Activated T-cell treated with anti-CD3 and anti-CD28 coated beads for 4 hours (primary cell): ENCODE results near the gene ZNF576.
"Not testable (repeated sequence)": the region's sequence is repeated elsewhere in the genome, so short reads cannot be mapped to it uniquely, and the experiment has no call there.

ENCODE experiments used
- DNase-seq: peaks from one replicate; pipeline ENCODE4 v3.0.0-alpha.2; 2020

The ZNF576 gene

DNA sequence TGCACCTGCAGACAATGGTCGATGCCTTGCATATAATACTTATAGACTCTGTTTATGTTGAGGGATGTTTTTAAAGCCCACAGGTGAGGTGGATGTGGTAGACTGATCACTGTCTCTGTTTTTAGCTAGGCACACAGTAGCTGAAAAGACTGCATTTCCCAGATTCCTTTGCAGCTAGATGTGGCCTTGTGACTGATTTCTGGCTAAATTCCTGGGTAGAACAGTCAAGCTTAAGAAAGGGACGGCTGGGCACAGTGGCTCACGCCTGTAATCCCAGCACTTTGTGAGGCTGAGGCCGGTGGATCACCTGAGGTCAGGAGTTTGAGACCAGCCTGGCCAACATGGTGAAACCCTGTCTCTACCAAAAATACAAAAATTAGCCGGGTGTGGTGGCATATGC lies 3.9 kb downstream of the ZNF576 start:
- not testable (repeated sequence) for DNase-seq

DNA sequence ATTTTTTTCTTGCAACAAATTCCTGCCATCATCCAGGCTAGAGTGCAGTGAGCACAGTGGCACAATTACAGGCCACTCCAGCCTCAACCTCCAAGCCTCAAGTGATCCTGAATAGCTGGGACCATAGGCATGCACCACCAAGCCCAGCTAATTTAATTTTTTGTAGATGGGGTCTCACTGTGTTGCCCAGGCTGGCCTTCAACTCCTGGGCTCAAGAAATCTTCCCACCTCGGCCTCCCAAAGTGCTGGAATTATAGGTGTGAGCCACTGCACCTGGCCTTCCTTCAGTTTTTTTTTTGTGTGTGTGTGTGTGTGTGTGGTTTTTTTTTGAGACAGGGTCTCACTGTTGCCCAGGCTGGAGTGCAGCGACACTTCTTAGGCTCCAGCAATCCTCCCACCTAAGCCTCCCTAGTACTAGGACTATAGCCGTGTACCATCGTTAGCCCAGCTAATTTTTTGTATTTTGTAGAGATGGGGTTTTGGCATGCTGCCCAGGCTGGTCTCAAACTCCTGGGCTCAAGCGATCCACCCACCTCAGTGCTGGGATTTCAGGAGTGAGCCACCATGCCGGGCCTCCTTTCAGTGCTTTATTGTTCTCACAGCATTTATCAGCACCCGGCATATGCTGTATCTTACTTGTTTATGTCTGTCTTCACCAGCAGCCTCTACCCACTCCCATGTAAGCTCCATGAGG lies 9.6 kb downstream of the ZNF576 start:
- DNase-seq: no peak

DNA sequence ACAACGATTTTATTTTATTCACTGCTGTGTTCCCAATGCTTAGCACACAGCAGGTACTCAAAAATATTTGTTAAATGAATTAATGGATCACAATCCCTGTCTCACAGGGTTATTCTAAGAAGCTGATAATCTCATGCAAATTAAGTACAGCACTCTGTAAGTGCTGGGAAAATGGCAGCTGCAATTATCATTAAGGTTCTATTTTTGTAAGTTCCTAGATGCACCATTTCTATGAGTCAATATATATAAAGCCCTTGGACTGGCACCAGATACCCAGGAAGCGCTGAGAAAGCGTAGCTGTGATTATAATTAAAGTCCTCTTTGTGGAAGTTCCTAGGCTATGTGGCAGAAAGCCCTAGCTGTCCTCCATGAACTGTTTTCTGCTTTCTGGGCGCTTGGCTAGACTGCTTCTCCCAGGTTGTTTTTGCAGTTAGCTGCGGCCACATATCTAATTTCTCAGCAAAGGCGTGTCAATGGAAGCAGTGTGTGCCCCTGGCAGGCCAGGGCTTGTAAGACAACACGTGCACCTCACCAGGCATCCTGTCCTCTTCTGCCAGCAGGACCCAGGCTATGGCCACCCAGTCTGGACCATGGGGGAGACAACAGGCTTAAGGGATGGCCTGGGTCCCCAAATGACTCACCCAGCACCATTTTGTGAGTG lies 10.3 kb downstream of the ZNF576 start:
- DNase-seq: no peak

DNA sequence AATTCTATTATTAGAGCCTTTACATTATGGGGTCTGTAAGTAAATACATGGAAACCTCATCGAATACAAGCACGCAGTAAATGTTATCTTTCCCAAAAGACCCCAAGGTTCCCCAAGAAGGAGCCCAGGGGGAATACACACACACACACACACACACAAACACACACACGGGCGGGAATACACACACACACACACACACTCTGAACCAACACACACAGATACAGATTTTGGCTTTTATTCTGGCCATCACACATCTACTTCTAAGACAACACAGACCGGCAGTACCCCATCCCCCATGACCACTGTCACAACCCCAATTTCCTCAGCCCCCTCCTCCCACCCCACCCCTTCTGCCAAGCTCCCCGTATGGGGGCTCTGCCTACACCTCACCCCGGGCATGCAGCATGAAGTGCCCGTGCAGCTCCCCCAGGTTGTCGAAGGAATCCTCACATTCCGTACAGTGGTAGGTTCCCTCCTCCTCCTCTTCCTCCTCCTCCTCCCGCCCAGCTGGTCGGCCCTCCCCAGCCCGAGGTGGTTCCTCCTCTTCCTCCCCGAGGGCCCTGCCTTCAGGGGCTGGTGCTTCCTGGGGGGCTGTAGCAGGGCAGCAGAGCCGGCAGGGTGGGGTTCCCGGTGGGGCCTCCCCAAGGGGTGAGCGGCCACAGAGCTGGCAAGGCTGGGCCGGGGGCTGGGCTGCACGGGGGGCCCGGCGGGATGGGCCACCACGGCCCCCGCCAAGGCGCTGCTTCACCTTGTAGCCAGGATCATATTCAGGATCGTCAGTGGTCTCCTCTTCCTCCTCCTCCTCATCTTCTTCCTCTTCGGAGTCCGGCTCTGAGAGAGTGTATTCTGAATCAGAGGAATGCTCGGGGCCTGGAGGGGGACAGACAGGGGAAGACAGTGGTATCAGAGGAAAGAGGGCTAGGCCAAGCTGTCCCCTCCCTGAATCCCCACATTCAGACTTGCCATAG lies 11.1 kb downstream of the ZNF576 start:
- DNase-seq: no peak

DNA sequence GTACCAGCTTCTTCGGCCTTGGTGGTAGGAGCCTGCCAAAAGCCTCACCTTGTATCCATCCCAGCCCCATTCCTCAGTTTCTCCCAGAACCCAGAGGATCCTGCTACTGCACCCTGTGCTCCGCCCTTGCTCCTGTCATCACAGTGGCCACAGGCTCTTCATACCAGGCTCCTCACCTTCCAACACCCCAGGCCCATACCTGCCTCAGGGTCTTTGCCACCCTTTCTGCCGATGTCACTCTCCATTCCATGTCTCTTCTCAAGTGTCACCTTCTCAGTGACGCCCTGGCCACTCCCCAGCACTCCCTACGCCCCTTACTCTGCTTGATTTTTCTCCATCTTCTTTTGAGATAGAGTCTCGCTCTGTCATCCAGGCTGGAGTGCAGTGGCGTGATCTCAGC lies 13.5 kb downstream of the ZNF576 start:
- no peak for DNase-seq

DNA sequence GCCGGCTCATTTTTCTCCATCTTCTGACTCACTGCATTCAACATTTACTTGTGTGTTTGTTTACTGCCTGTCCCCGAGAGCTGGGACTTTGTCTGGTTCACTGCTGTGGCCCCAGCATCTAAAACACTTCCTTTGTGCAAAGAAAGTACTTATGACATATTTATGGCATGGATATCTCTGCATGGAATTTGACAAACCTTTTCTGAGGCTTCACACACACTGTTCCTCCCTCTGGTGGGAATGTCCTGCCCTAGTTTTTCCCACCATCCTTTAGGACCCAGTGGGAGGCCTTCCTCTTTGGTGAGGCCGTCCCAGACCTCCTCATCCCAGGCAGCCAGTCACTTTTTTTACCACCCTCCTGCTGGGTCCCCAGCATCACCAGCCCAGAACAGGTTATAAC lies 14.1 kb downstream of the ZNF576 start:
- DNase-seq: no peak

DNA sequence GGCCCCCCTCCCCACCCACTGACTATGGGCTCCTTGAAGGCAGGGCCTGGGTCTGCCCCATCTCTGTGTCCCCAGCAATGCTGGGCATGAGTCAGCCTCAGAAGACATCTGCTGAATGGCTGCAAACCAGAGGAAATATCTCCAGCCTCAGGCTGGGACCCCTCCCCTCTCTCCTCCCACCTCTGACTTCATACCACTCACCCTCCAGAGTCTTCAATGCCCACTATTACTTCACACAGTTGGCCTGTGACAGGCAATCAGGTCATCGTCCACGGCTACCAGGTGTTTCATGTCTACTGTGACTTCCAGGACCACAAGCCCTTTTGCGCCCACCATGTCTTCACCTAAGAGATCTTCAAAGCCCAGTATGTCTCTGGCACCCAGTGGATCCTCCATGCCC lies 15.4 kb downstream of the ZNF576 start, which contains the start of gene SRRM5:
SRRM5 (plus strand) TSS at position 301 of the 400 bp plus-strand sequence; CDS start at position 335, 34 bp downstream.
- DNase-seq: no peak

DNA sequence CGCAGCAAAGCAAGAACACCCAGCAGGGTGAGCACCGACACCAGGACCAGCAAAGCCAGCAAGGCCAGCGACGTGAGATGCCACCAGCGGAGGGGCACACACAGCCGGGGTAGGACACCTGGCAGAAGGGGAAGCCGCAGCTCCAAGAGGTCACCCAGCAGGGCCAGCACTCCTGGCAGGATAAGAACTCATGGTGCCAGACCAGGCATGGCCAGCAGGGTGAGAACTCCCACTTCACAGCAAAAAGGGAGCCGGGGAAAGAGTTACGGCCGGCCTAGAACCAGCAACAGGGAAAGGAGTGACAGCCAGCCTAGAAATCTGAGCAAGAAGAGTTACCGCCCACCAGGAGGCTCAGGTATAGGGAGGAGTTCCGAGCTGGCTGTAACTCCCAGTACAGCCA lies 16.0 kb downstream of the ZNF576 start:
- DNase-seq: no peak

DNA sequence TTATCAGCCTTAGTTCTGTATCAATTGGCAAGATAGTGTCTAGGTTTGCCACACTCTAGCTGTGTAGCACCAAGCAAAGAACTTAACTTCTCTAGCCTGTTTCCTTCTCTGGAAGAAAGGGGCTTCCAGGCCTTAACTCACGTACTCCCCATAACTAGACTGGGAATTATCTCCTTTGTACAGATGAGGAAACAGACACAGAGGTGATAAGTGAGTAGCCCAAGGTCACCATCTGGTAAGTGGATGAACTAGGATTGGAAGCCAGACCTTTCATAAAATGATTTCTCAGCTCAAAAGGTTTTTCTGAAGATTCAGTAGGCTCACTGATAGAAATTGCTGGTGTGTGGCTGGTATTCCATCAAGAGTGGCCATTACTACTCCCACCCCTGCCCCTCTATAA lies 19.9 kb downstream of the ZNF576 start:
- no peak for DNase-seq

DNA sequence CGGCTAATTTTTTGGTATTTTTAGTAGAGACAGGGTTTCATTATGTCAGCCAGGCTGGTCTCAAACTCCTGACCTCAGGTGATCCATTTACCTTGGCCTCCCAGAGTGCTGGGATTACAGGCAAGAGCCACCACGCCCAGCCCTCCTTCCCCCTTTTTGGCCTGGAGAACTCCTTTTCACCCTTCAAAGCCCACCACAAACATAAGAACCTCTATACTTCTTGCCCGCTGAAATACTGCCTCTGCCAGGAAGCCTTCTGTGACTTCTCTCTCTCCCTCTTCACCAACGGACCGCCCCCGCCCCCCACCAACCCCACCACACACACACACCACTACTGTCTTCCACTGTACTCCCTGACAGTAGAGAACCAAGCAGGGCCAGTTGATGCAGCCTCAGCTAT lies 20.6 kb downstream of the ZNF576 start:
- DNase-seq: no peak

DNA sequence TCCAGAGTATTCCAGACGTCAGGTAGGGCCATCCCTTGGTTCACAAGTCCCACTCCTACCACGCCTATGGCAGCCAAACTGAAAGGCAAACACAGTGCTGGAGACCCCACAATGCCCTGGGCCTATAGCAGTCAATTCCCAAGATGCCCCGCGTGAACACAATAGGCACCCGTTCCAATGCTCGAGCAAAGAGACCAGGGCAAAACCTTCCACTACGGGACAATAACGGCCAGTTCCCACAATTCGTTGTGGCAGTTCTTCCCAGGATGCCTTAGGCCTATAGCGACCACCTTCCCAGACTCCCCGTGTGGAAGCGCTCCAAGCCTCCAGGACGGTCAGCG lies 22.5 kb downstream of the ZNF576 start:
- peak; percentile 27 for DNase-seq

DNA sequence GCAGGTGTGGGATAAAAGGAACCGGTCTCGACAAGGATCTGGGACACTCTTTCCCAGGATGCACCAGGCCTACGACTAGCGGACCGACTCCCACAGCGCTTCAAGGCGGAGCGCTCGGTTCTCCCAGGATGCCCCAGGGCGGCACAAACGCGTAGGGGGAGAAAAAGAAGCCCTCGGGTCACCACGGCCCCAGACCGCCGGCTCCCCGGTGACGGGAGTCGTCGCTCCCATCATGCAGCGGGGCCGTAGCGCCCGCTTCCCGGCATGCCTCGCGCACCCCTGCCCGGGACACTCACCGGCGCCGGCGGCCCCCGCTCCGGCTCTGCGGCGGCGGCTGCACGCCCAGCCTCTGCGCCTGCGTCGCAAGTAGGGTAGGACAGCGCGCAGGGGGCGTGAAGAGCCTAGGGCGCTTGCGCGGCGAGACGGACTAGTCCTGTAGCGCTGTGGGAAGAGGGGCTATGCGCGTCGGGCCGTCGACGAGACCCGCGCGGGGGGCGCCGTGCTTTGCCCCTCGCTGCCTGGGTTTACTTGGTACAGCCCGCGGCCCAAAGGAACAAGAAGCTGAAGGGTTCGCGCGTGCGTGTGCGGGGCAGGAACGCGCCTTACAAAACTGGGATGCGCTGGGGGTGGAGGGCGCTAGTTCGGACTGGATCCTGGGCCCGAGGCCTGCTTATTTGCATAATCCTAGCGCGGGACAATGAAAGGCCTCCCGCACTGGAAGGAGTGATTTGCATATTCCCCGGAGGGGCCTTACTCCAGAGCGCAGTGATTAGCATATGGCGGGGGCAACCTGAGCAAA lies 23.1 kb downstream of the ZNF576 start, which contains the start of gene ZNF428:
ZNF428 (minus strand) TSS at position 368 of the 799 bp plus-strand sequence. CDS start 5,325 bp downstream, outside the sequence.
- DNase-seq: peak; percentile 79

DNA sequence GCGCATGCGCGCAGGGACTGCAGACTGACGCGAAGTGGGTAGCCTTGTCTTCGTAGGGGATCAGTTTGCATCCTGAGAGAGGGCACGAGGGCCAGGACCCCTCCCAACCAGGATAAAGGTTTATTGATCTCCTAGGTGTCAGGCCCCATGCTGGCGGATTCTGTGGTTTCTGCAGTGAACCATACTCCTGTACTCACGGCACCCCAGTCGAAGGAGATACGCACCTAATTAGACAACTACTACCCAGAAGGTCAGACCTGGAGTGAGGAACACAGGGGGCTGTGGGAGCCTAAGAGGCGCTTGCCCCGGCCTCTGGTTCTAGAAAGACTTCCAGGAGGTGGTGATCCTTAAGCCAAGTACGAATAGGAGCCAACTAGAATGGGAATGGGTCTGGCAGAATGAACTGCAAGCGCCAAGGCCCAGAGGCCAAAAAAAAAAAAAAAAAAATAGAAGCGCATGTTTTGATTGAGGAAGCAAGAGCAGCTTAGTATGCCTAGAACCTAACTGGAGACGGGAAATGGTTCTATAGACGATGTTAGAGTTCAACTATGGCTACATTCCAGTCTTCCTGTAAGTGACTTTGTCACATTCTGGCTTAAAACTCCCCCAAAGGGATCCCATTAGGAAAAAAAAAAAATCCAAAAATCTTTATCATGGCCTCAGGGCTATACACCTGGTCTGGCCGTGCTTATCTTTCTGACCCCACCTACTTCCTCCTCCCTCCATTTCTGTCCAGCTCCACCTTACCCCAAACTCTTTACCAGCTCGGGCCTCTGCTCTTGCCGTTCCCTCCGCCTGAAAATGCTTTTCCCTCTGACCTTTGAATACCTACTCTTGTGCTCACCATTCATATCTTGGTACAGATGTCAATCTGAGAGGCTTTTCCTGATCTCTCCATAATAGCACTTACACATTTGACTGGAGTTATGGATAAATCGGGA lies 23.9 kb downstream of the ZNF576 start:
- no peak for DNase-seq

DNA sequence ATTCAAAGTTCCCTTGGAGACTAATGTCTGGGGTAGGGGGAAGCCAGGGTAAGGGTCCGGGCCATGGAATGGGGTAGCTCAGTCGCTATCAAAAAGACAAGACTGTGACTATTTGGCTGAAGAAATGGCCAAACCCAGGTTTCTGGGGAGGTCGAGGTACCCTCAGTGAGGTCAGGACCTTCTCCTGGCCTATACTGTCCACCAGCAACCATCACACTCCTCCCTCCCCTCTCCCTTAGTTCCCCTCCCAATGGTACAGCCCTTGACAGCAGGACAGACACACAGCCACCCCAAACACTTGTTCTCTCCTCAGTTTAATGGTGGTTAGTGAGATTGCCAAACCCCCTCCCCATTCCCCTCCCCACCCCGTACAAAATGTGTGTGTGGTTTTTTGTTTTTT lies 25.7 kb downstream of the ZNF576 start:
- DNase-seq: no peak

DNA sequence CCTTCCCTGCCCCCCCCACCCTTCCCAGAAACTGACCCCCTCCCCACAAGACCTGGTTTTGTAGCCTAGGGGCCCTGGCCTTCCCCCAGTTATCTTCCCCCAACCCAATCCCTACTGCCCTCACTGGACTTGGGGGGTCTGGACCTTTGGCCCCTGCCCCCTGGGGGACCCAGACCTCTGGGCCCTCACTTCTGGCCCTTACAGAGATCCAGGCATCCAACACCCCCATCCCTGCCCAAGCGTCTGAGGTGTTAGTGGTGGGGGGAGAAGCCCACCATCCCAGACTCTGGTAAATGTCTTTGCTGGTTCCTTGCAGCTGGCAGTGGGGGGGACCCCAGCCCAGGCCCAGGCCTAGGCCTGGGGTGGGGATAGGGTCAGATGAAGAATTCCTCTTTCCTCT lies 26.6 kb downstream of the ZNF576 start:
- no peak for DNase-seq

DNA sequence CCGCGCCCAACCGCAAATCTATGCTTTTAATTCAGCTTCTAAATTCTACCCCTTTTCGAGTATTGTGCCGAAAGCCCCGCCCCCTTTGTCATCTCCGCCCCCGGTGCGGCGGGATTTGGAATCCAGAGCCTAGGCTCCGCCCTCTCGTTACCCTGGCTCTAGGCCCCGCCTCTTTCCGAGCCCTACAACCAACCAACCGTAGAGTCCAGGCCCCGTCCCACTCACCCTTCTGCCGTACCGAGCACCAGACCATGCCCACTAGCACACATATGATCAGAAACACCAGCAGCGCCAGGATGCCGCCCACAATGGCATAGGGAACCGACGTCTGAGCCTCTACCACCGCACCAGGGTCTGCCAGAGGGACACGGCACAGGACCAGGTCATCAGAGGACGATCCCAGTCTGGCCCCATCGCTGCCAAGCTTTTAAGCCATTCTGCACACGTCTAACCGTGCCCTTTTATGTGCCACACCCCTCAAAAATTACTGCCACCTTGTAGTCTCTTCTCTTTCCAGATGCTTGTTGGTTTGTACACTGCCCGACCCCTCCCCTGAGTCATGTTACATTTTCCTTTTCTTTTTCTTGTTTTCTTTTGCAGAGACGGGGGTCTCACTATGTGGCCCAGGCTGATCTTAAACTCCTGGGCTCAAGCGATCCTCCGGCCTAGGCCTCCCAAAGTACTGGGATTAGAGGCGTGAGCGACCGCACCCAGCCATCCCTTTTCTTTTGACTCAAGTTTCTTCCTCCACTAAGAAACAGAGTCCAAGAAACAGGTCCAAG lies 27.7 kb downstream of the ZNF576 start:
- no peak for DNase-seq

DNA sequence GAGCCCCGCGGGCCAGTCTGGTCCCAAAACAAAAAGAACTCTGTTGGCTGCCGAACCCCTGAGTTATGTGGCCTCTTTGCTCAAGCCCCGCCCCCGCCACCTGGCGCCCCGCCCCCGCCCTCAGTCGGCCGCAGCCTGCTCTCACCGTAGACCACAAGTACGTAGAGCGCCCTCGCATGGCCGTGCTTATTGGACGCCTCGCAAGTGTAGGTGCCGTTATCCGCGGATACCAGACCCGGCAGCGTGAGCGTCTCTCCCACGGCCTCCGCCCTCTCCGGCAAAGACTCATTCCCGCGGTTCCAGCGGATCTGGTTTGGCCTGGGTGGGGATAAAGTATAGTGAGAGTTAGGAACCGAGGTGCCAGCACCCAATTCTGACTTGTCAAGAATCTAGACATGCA lies 28.5 kb downstream of the ZNF576 start:
- DNase-seq: peak; percentile 74

DNA sequence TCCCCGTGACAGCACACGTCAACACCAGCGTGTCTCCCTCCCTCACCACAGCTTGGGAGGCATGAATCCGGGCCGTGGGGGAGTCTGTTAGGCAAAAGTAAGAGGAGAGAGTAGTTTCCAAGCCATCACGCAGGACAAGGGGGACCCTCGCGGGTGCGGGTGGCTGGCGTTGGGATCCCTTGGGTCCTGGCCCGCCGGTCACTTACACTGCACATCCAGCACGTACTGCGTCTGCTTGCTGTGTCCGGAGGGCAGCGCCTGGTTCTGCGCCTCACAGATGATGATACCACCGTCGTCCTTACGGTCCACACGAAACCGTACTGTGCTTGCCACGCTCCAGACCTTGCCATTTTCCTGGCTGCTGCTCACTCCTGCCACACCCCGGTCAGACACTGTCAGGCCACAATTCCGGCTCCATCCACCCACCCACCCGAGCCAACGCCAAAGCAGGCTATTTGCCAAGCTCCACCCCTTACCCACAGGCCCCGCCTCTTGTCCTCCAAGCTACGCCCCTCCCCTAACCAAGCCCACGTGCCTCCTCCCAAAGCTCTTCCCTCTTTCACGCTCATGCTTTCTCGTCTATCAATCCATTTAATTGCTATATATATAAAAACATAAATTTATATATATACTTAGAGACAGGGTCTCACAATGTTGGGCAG lies 29.7 kb downstream of the ZNF576 start:
- no peak for DNase-seq

DNA sequence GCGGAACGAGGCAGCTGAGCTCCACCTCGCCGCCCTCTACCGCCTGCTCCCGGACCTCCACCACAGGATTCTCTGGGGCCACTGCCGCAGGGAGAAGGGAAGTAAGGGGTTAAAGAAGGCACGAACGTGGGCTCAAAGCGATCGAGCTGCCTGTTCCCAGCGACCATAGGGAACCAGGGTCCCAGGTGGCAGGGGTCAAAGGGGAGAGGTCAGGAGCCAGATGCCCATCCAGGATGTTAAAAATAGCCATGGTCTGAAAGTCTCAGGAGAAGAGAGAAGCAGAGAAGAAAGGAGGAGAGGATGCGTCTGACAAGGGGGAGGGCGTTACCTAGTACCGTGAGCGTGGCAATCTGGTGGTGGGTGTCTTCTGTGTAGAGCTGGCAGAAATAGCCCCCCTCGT lies 30.4 kb downstream of the ZNF576 start:
- no peak for DNase-seq
